Gastroesophageal sphincter (tissue), 4 donors: ENCODE measurements around the gene ALDH1A1. TPM values are rescaled to one million over a fixed set of nuclear protein-coding genes. Genes with fewer than 3 reads are reported as not detected.
A peak's percentile ranks its signal among the peaks of the same experiment; 100 is the strongest.

Experiments
- ATAC-seq: fragments of 150-250 bp; one replicate; pipeline ENCODE4 v1.9.1; 2016; ENCODE audit warnings: mild to moderate bottlenecking, moderate library complexity
- H3K27ac ChIP-seq, 4 donors: fragments of 200-600 bp; sonication (generic) in 3 of 4; 1 replicate in 3 of 4; 2 replicates in 1 of 4; pipeline ENCODE4 v1.5.1; 2016 to 2019
- H3K27me3 ChIP-seq: fragments of 200-600 bp; sonication (generic); one replicate; pipeline ENCODE4 v1.5.1; 2019
- H3K36me3 ChIP-seq, 2 donors: fragments of 200-600 bp; sonication (generic); one replicate each; pipeline ENCODE4 v1.5.1; 2019; ENCODE audit warnings: control low read depth in 1 of 2
- H3K4me1 ChIP-seq, 3 donors: fragments of 200-600 bp; sonication (generic); 1 replicate in 2 of 3; 2 replicates in 1 of 3; pipeline ENCODE4 v1.5.1; 2016 to 2019; ENCODE audit warnings: control low read depth in 2 of 3
- H3K4me3 ChIP-seq, 2 donors: fragments of 200-600 bp; sonication (generic); one replicate each; pipeline ENCODE4 v1.5.1; 2019; ENCODE audit warnings: mild to moderate bottlenecking in 1 of 2, moderate library complexity in 1 of 2
- H3K9me3 ChIP-seq, 3 donors: fragments of 200-600 bp; sonication (generic); one replicate each; pipeline ENCODE4 v1.5.1; 2017 to 2019; ENCODE audit warnings: control low read depth in 2 of 3
- EP300 ChIP-seq: sonication (generic); formaldehyde crosslinking; IDR thresholded peaks from one replicate; pipeline ENCODE4 v1.6.1; 2017; ENCODE audit warnings: antibody characterized with exemption, mild to moderate bottlenecking
- POLR2A ChIP-seq, 2 donors: fragments of 450-650 bp; IDR thresholded peaks; one replicate each; pipeline ENCODE4 v1.6.1; 2017; ENCODE audit warnings: antibody characterized with exemption in 2 of 2, mild to moderate bottlenecking in 2 of 2, moderate library complexity in 1 of 2
- POLR2AphosphoS5 ChIP-seq: sonication (generic); formaldehyde crosslinking; IDR thresholded peaks from one replicate; pipeline ENCODE4 v1.6.1; 2017; ENCODE audit warnings: antibody characterized with exemption
- WGBS, 2 donors: methylation state at CpG; one replicate each; pipeline ENCODE4 v1.1.5; 2018; ENCODE audit warnings: low coverage in 1 of 2; 5-methylcytosine and 5-hydroxymethylcytosine counted together
- total RNA-seq, 4 donors: library from RNA; depleted of rRNA; stranded (reverse); fragments of >200 nt; gene quantifications; one replicate each; pipeline ENCODE4 v1.1.0, GENCODE V29; 2016
- TF ChIP-seq, protein P1 (sequence below), 4 experiments: fragments of 200-600 bp in 2 of 4; fragments of 450-650 bp in 2 of 4; sonication (generic) in 1 of 4; IDR thresholded peaks; one replicate each; pipeline ENCODE4 v1.5.1; 2017 to 2019; ENCODE audit warnings: antibody characterized with exemption in 4 of 4, mild to moderate bottlenecking in 2 of 4, moderate library complexity in 2 of 4

ALDH1A1 gene
- total RNA-seq, 4 donors from 2014 or later: 49.2 to 118 (median 83.9) TPM

DNA sequence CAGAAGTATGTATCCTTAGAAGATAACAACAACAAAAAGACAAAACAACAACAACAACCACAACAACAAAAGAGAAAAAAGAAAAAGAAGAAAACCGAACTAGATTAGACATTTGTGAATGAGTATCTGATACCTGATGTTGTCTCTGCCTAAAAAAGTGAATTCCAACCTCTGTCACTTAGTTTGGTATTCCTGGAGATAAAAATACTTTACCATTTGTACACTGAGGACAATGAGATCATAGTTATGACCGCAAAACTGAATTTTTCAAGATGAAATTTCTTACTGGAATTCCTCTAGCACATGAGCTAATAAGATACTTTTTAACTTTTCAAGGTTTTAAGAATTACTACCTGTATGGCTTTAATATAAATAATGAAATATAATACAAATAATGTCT, 54.5 kb downstream of the ALDH1A1 start:
- peaks cover 0 to 26% (median 0%) of the 10 kb centered on the region in 3 donors for H3K4me1 ChIP-seq
- H3K36me3 ChIP-seq: no peaks in the 10 kb centered on the region
- peak overlapping the region in 2 of 4 donors; percentile 18 to 50 for H3K27ac ChIP-seq
- TF ChIP-seq, protein P1, sequence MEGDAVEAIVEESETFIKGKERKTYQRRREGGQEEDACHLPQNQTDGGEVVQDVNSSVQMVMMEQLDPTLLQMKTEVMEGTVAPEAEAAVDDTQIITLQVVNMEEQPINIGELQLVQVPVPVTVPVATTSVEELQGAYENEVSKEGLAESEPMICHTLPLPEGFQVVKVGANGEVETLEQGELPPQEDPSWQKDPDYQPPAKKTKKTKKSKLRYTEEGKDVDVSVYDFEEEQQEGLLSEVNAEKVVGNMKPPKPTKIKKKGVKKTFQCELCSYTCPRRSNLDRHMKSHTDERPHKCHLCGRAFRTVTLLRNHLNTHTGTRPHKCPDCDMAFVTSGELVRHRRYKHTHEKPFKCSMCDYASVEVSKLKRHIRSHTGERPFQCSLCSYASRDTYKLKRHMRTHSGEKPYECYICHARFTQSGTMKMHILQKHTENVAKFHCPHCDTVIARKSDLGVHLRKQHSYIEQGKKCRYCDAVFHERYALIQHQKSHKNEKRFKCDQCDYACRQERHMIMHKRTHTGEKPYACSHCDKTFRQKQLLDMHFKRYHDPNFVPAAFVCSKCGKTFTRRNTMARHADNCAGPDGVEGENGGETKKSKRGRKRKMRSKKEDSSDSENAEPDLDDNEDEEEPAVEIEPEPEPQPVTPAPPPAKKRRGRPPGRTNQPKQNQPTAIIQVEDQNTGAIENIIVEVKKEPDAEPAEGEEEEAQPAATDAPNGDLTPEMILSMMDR (IDR thresholded peaks at IDR 0.05): no peak
- TF ChIP-seq POLR2AphosphoS5 (no peak), EP300 (no peak), POLR2A (IDR thresholded peaks at IDR 0.05) (no peak)
- H3K4me3 ChIP-seq: no peak overlapping the region
- ATAC-seq: no peak
- WGBS, 2 donors: 33 to 38% methylated on average over 1 to 2 of the region's 2 CpGs
- H3K27me3 ChIP-seq: no peaks in the 10 kb centered on the region
- H3K9me3 ChIP-seq: no peaks in the 10 kb centered on the region

DNA sequence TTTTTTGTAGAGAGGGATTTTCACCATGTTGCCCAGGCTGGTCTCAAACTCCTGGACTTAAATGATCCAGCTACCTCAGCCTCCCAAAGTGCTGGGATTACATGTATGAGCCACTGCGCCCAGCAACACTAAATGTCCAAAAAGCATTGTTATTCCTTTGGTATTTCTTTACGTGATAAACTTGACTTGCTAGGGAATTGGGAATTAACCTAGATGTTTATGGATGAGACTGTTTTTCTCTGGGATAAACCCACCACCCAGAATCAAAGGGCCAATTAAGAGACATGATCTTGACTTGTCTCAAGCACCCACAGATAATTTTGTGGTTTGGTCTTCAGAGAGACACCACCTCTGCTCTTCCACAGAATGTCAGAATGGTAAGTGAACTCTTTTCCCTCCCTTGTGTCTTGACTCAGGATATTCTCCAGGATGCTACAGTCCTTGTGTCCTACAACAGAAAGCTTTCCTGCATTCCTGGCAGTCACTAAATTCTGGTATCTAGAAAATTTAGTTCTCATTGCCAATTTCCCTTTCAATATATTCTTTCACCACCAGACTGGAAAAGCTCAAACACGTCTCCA, 55.7 kb downstream of the ALDH1A1 start:
- TF ChIP-seq POLR2AphosphoS5: no peak
- TF ChIP-seq, protein P1 (IDR thresholded peaks at IDR 0.05): no peak
- no peak for TF ChIP-seq EP300
- TF ChIP-seq POLR2A (IDR thresholded peaks at IDR 0.05): no peak
- WGBS, 2 donors: 25 to 67% methylated on average over 1 to 3 of the region's 3 CpGs
- H3K27me3 ChIP-seq: no peaks in the 10 kb centered on the region
- ATAC-seq: no peak
- H3K9me3 ChIP-seq: no peaks in the 10 kb centered on the region
- no peak overlapping the region for H3K27ac ChIP-seq
- H3K4me1 ChIP-seq: peaks cover 0 to 26% (median 0%) of the 10 kb centered on the region in 3 donors
- H3K4me3 ChIP-seq: no peak overlapping the region
- H3K36me3 ChIP-seq: no peaks in the 10 kb centered on the region

DNA sequence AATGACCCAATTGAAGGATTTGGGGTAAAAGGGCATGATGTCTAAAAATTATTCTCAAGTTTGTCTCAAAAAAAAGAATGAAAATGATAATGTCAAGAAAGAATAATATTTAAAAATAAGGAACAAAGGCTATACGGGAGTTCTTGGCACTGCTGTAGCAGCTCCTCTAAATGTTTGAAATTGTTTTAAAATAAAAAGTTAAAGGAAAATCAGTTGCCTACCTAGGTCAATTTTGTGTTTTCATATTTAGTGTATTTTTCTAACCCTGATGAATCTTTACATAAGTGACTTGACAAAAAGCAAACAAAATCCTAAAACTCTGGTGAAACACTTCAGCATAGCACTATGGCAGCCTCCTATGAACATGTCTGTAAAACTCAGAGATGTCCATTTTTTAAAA, 56.4 kb downstream of the ALDH1A1 start:
- H3K4me3 ChIP-seq: no peak overlapping the region
- no peak overlapping the region for H3K27ac ChIP-seq
- peaks cover 0 to 26% (median 0%) of the 10 kb centered on the region in 3 donors for H3K4me1 ChIP-seq
- no peaks in the 10 kb centered on the region for H3K27me3 ChIP-seq
- ATAC-seq: no peak
- WGBS, 2 donors: 31 to 79% methylated on average over 1 of the region's 1 CpG
- no peaks in the 10 kb centered on the region for H3K36me3 ChIP-seq
- TF ChIP-seq POLR2AphosphoS5: no peak
- no peak for TF ChIP-seq POLR2A (IDR thresholded peaks at IDR 0.05)
- TF ChIP-seq, protein P1 (IDR thresholded peaks at IDR 0.05): no peak
- TF ChIP-seq EP300: no peak
- H3K9me3 ChIP-seq: no peaks in the 10 kb centered on the region

DNA sequence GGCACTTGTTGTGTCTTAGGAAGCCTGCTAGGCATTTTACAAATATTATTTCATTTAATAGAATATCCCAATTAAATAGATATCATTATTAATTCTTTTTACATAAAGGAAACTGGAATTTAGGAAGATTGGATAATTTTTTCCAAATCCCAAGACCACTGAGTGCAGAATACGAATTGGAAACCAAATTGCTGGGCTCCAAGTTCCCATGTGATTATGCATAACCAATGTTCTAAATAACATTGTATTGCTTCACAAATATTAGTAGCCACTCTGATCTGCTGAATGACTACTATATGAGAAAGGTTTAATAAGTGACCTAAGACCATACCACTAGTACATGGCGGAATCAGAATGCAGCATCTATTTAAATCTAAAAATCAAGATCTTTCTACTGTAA, 57.7 kb downstream of the ALDH1A1 start:
- H3K27me3 ChIP-seq: no peaks in the 10 kb centered on the region
- ATAC-seq: no peak
- H3K4me3 ChIP-seq: no peak overlapping the region
- no peak overlapping the region for H3K27ac ChIP-seq
- WGBS, 2 donors: 94% methylated on average over 2 of the region's 2 CpGs
- H3K9me3 ChIP-seq: no peaks in the 10 kb centered on the region
- H3K36me3 ChIP-seq: no peaks in the 10 kb centered on the region
- no peak for TF ChIP-seq EP300
- TF ChIP-seq POLR2AphosphoS5: no peak
- no peak for TF ChIP-seq POLR2A (IDR thresholded peaks at IDR 0.05)
- TF ChIP-seq, protein P1 (IDR thresholded peaks at IDR 0.05): no peak
- H3K4me1 ChIP-seq: peaks cover 0 to 26% (median 0%) of the 10 kb centered on the region in 3 donors

DNA sequence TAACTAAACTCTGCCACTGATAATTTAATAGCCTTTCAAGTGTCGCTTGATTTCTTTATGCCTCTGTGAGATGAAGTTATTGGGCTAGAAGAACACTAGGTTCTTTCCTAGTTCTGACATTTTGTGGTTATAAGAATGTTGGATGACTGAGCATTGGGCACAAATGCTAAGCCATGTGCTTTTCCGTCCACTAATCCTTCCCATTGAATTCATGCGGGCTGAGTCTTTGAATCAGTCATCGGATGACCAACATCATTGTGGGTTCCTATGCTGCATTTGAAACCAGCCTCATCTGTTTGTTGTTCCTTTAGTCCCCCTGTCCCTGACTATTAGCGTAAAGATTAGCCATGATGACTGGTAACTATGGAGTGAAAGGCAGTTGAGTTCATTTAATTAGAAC, 58.5 kb downstream of the ALDH1A1 start:
- TF ChIP-seq EP300 (no peak), POLR2A (IDR thresholded peaks at IDR 0.05) (no peak), POLR2AphosphoS5 (no peak)
- TF ChIP-seq, protein P1 (IDR thresholded peaks at IDR 0.05): no peak
- Histone ChIP-seq H3K36me3 (no peaks in the 10 kb centered on the region), H3K4me1 (peaks cover 0 to 22% (median 0%) of the 10 kb centered on the region in 3 donors), H3K4me3 (no peak overlapping the region), H3K9me3 (no peaks in the 10 kb centered on the region), H3K27ac (no peak overlapping the region), H3K27me3 (no peaks in the 10 kb centered on the region)
- no peak for ATAC-seq
- 94 to 100% methylated on average over 2 to 5 of the region's 5 CpGs for WGBS, 2 donors
